Skeletal muscle tissue (tissue), 4 donors: ENCODE measurements around the gene PTH2R. TPM values are rescaled to one million over a fixed set of nuclear protein-coding genes. Genes with fewer than 3 reads are reported as not detected.
"Not testable (repeated sequence)": the region's sequence is repeated elsewhere in the genome, so short reads cannot be mapped to it uniquely, and the experiment has no call there.

Experiments
- H3K27ac ChIP-seq: one replicate; pipeline ENCODE4 v1.7.0; 2013; ENCODE audit warnings: mild to moderate bottlenecking, low read depth, low read length, inconsistent platforms
- H3K27me3 ChIP-seq, 3 donors: one replicate each; pipeline ENCODE4 v1.7.0; 2013; ENCODE audit warnings: low read length in 3 of 3; ENCODE audit not compliant: control insufficient read depth in 3 of 3, insufficient read depth in 3 of 3
- H3K36me3 ChIP-seq, 3 donors: one replicate each; pipeline ENCODE4 v1.7.0; 2013; ENCODE audit warnings: low read length in 3 of 3; ENCODE audit not compliant: control insufficient read depth in 3 of 3, insufficient read depth in 3 of 3
- H3K4me1 ChIP-seq, 3 donors: one replicate each; pipeline ENCODE4 v1.7.0; 2013; ENCODE audit warnings: low read length in 3 of 3, mild to moderate bottlenecking in 3 of 3; ENCODE audit not compliant: control insufficient read depth in 3 of 3, insufficient read depth in 3 of 3
- H3K4me3 ChIP-seq, 3 donors: one replicate each; pipeline ENCODE4 v1.7.0; 2013; ENCODE audit warnings: low read length in 3 of 3
- H3K9ac ChIP-seq, 3 donors: one replicate each; pipeline ENCODE4 v1.7.0; 2013; ENCODE audit warnings: low read length in 3 of 3, mild to moderate bottlenecking in 3 of 3, moderate library complexity in 2 of 3, low read depth in 1 of 3
- H3K9me3 ChIP-seq, 3 donors: one replicate each; pipeline ENCODE4 v1.7.0; 2013; ENCODE audit warnings: low read length in 3 of 3; ENCODE audit not compliant: control insufficient read depth in 3 of 3
- total RNA-seq: library from RNA; depleted of rRNA; stranded (reverse); fragments of >200 nt; gene quantifications from one replicate; pipeline ENCODE4 v1.2.3, GENCODE V29; 2014
- donor health status: Osteomylitis.

The PTH2R gene
- total RNA-seq, 1 donor from 2014 or later = 0.52 TPM

DNA sequence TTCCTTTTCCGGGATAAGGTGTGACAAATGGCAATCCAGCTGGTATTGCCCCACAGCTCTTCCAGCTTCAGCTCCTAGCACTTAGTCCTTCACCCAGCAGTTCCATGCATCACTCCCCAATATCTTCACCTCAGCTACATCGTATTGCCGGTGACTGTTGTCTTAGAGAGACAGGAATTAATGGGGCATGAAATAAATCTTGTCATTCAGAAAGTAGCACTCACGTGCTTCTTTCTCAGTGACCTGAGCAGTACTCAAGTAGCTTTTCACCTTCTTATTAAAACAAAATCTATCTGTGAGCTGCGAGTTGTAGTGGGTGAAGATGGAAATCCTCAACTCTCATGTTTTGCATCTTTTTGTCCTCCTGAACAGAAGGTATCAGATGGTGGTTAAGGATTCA lies 72.8 kb downstream of the PTH2R start:
- Histone ChIP-seq H3K4me3 (no peak overlapping the region), H3K36me3 (no peaks in the 10 kb centered on the region), H3K9me3 (no peaks in the 10 kb centered on the region), H3K27me3 (no peaks in the 10 kb centered on the region), H3K9ac (no peak overlapping the region), H3K27ac (no peak overlapping the region), H3K4me1 (no peaks in the 10 kb centered on the region)

DNA sequence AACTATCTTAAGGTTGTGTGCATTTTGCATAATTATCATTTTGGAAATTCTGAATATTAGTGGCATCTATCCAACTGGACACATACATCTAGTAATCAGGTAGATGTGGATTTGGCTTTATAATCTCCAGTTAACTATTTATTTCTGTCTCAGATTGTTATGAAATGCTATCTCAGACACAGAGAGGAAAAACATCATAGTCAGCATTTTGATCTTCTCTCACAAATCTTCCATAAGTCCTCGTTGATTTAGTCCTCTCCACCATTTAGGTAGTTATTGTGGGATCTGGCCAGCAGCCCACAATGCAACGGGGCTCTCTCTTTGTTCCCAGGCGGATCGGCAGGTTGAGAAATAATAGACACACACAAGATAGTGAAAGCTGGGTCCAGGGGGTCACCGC lies 75.4 kb downstream of the PTH2R start:
- H3K27me3 ChIP-seq, H3K36me3 ChIP-seq, H3K4me1 ChIP-seq, H3K4me3 ChIP-seq, H3K27ac ChIP-seq, H3K9me3 ChIP-seq, H3K9ac ChIP-seq: not testable (repeated sequence)

DNA sequence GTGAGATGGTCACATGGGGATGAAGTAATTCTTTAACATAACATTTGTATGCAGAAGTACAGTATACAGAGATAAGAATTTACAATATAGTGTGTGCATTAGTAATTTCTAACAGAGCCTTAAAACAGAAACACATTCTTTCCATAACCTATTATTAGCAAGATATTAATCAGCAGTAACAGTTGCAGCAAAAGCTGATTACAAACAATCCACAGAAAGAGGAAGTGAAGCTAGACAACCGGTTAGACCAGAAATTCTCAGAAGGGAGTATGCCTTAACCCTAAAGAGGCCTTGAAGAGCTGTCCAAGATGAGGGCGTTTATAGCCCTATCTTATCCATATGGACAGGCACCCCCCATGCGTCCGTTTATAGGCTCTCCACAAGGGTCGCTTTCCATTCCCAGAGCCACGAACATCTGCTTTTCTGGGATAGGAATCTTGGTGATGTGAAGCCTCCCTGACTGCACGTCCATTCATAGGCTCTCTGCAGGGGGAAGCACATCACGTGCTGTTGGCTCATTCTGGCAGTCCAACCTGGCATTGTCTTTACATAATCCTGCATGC lies 75.9 kb downstream of the PTH2R start:
- H3K27ac ChIP-seq, H3K4me3 ChIP-seq, H3K9ac ChIP-seq, H3K36me3 ChIP-seq, H3K4me1 ChIP-seq, H3K27me3 ChIP-seq, H3K9me3 ChIP-seq: not testable (repeated sequence)

DNA sequence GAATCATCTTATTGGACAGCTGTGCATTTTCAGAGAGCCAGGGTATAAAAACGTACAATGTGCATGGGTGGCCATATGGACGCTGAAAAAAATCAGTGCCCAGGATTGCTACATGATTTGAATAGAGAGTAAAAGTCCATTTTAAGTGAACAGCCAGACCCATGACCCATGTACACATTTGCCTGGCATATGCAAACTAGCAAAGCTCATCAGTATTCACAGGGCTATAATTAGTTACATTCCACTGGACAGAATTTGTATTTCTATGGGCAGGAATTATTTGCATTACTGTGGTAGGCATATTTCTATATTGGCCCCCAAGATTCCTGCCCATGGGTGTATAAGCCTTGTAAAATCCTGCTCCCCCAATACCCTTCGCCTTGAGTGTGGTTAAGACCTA lies 78.8 kb downstream of the PTH2R start:
- H3K9me3 ChIP-seq = peaks cover 0 to 4% (median 3%) of the 10 kb centered on the region in 3 donors
- no peaks in the 10 kb centered on the region for H3K4me1 ChIP-seq
- no peaks in the 10 kb centered on the region for H3K27me3 ChIP-seq
- H3K27ac ChIP-seq = no peak overlapping the region
- H3K36me3 ChIP-seq = no peaks in the 10 kb centered on the region
- no peak overlapping the region for H3K9ac ChIP-seq
- no peak overlapping the region for H3K4me3 ChIP-seq

DNA sequence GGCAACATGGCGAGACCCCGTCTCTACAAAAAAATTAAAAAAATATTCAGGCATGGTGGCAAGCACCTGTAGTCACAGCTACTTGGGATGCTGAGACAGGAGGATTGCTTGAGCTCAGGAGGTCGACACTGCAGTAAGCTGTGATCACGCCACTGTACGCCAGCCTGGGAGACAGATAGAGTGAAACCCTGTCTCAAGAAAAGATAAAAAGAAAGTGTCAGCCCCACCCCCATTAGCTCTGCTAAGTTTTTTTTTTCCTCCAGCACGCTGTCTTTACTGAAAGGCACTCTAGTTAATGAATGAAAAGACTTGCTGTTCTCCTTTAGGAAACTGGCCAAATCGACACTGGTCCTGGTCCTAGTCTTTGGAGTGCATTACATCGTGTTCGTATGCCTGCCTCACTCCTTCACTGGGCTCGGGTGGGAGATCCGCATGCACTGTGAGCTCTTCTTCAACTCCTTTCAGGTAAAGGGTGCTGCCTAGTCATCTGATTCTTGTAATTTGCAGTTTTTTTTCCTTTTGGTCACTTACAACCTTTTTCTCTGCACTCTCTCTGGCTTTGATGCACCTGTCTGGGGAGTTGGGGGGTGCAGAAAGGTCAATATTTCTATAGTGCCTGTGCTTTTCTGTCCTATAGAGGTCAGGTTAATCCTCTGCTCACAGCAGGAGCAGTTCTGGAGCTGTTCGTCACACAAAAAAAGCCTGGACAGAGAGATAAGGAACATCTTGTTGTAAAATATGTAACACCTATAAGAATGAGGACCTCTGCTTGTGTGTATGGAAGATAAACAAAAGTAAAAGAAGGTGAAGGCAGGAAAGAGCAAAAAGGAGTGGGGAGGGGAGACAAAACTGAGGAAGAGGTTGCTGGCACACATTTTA lies 82.3 kb downstream of the PTH2R start:
- no peaks in the 10 kb centered on the region for H3K36me3 ChIP-seq
- H3K4me3 ChIP-seq = no peak overlapping the region
- no peaks in the 10 kb centered on the region for H3K27me3 ChIP-seq
- peaks cover 0 to 4% (median 3%) of the 10 kb centered on the region in 3 donors for H3K9me3 ChIP-seq
- H3K27ac ChIP-seq = no peak overlapping the region
- H3K9ac ChIP-seq = no peak overlapping the region
- H3K4me1 ChIP-seq = no peaks in the 10 kb centered on the region

DNA sequence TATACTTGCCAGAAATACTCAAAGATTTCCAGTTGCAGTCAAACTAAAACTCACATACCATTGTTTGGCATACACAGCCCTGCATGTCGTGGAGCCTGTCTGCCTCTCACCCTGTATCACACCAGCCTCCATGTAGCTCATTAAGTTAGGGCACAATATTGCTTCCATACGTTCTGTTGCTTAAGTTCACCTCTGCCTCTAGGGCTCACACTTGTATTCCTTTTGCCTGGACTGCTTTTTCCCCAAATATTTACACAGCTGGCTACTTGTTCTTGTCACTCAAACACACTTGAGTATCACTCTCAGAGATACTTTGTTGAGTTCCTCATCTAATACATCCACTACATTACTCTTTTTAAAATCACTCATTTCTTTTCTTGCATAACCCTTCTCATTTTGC lies 83.1 kb downstream of the PTH2R start:
- Histone ChIP-seq H3K9me3 (peaks cover 0 to 4% (median 3%) of the 10 kb centered on the region in 3 donors), H3K27ac (no peak overlapping the region), H3K9ac (no peak overlapping the region), H3K36me3 (no peaks in the 10 kb centered on the region), H3K4me3 (no peak overlapping the region), H3K27me3 (no peaks in the 10 kb centered on the region), H3K4me1 (no peaks in the 10 kb centered on the region)

DNA sequence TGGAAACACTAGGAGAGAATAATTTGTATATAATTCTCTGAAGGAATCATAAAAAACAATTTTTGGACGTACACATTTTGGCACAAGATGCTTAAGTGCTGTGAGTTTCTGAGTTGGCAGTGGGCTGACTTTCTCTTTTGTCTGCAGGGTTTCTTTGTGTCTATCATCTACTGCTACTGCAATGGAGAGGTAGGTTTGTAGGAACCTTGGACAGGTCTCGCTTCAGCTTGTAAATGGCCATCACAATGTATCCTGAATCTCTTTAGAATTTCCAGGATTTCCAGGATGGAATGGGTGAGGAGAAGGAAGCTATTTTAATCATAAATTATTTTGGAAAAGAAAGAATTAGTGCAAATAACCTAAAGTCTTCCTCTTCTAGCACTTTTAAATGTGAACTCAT lies 83.9 kb downstream of the PTH2R start:
- no peak overlapping the region for H3K27ac ChIP-seq
- H3K4me3 ChIP-seq = no peak overlapping the region
- H3K4me1 ChIP-seq = no peaks in the 10 kb centered on the region
- H3K9ac ChIP-seq = no peak overlapping the region
- H3K9me3 ChIP-seq = peaks cover 0 to 4% (median 3%) of the 10 kb centered on the region in 3 donors
- H3K36me3 ChIP-seq = no peaks in the 10 kb centered on the region
- no peaks in the 10 kb centered on the region for H3K27me3 ChIP-seq

DNA sequence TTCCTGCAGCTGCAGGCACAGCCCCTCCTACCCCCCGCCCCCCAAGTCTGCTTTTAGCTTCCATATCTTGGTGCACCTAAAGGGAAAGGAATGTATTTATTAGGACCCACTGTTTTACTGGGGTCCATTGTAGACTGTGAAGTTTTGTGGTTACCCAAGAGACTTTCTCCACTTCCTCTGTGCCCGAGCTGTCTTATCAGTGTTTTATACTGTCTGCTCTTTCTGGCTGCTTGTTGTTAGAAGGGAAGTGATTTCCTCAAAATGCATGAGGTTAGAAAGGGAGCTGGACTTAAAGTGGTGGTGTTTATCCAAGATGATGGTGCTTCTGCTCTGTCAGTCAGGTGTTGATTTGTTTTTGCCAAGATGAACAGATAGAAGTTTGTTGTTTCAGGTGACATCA lies 85.0 kb downstream of the PTH2R start:
- Histone ChIP-seq H3K4me1 (no peaks in the 10 kb centered on the region), H3K27ac (no peak overlapping the region), H3K4me3 (no peak overlapping the region), H3K27me3 (no peaks in the 10 kb centered on the region), H3K9me3 (peaks cover 0 to 4% (median 3%) of the 10 kb centered on the region in 3 donors), H3K9ac (no peak overlapping the region), H3K36me3 (no peaks in the 10 kb centered on the region)

DNA sequence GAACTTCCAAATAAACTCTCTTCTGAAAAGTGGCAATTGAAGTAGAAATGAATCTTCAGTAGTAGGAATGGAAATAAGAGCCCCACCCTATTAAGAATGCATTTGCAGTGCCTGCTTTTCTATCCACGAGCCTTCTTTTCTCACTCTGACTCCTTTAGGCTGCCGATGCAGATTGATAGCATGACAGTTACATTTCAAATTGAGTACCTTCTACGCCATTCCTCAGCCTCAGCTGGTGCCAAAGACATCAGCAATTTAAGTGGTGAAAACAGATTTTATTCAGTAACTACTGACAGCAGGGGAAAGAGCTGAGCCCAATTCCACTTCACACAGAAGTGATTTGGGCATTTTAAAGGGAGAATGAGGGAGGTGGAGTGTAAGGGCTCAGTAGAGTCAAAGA lies 85.5 kb downstream of the PTH2R start:
- peaks cover 0 to 3% (median 2%) of the 10 kb centered on the region in 3 donors for H3K9me3 ChIP-seq
- no peaks in the 10 kb centered on the region for H3K27me3 ChIP-seq
- H3K4me3 ChIP-seq = no peak overlapping the region
- no peaks in the 10 kb centered on the region for H3K4me1 ChIP-seq
- H3K9ac ChIP-seq = no peak overlapping the region
- H3K36me3 ChIP-seq = no peaks in the 10 kb centered on the region
- H3K27ac ChIP-seq = no peak overlapping the region

DNA sequence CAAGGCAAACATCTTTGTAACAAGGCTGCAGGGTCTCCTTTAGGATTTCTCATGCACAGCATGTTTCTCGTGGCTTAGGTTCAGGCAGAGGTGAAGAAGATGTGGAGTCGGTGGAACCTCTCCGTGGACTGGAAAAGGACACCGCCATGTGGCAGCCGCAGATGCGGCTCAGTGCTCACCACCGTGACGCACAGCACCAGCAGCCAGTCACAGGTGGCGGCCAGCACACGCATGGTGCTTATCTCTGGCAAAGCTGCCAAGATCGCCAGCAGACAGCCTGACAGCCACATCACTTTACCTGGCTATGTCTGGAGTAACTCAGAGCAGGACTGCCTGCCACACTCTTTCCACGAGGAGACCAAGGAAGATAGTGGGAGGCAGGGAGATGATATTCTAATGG lies 86.6 kb downstream of the PTH2R start:
- Histone ChIP-seq H3K9ac (no peak overlapping the region), H3K27ac (no peak overlapping the region), H3K36me3 (no peaks in the 10 kb centered on the region), H3K4me3 (no peak overlapping the region), H3K4me1 (no peaks in the 10 kb centered on the region), H3K9me3 (no peaks in the 10 kb centered on the region), H3K27me3 (no peaks in the 10 kb centered on the region)
